Activated CD8-positive, alpha-beta memory T cell treated with anti-CD3 and anti-CD28 coated beads, Interleukin-2, amount 50 U/mL, for 1 hour (primary cell): Measurements from ENCODE around the gene ACTR1B.
A peak's percentile ranks its signal among the peaks of the same experiment; 100 is the strongest.
"Not testable (repeated sequence)": the region's sequence is repeated elsewhere in the genome, so short reads cannot be mapped to it uniquely, and the experiment has no call there.

Source experiments
- DNase-seq: peaks from one replicate; pipeline ENCODE4 v3.0.0-alpha.2; 2020; ENCODE audit errors: extremely low read depth

The ACTR1B gene

GRCh38 chr2:97658691-97659157 is 5.1 kb downstream of the ACTR1B start:
- DNase-seq = no peak

GRCh38 chr2:97657986-97658690 is 5.7 kb downstream of the ACTR1B start:
- DNase-seq = no peak

GRCh38 chr2:97656905-97657587 is 6.8 kb downstream of the ACTR1B start:
- DNase-seq = no peak

GRCh38 chr2:97656129-97656755 is 7.6 kb downstream of the ACTR1B start:
- DNase-seq = no peak

GRCh38 chr2:97654791-97655190 is 9.1 kb downstream of the ACTR1B start:
- DNase-seq = no peak

GRCh38 chr2:97654309-97654708 is 9.5 kb downstream of the ACTR1B start:
- no peak for DNase-seq

- no peak for DNase-seq
These were observed 10.0 kb downstream of the ACTR1B start for GRCh38 chr2:97653874-97654273.

GRCh38 chr2:97653473-97653872 is 10.4 kb downstream of the ACTR1B start:
- no peak for DNase-seq

GRCh38 chr2:97651114-97651513 is 12.7 kb downstream of the ACTR1B start:
- DNase-seq = no peak

- DNase-seq = no peak
These were observed 16.9 kb downstream of the ACTR1B start for GRCh38 chr2:97646977-97647376.

GRCh38 chr2:97645695-97646629 is 17.9 kb downstream of the ACTR1B start, which contains the start of gene COX5B:
Gene COX5B (plus strand): TSS chr2:97646062. CDS start chr2:97646087, 25 bp downstream.
- peak; percentile 96 for DNase-seq

GRCh38 chr2:97645112-97645694 is 18.6 kb downstream of the ACTR1B start:
- no peak for DNase-seq

GRCh38 chr2:97644023-97644717 is 19.7 kb downstream of the ACTR1B start:
- DNase-seq = no peak

- not testable (repeated sequence) for DNase-seq
These were observed 37.8 kb downstream of the ACTR1B start for GRCh38 chr2:97626049-97626430.

- DNase-seq = not testable (repeated sequence)
These were observed 38.3 kb downstream of the ACTR1B start for GRCh38 chr2:97625354-97626048.

- DNase-seq = not testable (repeated sequence)
These were observed 40.9 kb downstream of the ACTR1B start for GRCh38 chr2:97622976-97623375.

GRCh38 chr2:97620492-97620891 is 43.4 kb downstream of the ACTR1B start:
- DNase-seq = not testable (repeated sequence)

- not testable (repeated sequence) for DNase-seq
These were observed 44.7 kb downstream of the ACTR1B start for GRCh38 chr2:97618939-97619827.

- DNase-seq = no peak
These were observed 45.9 kb downstream of the ACTR1B start for GRCh38 chr2:97617911-97618310.
